CD8-positive, alpha-beta memory T cell (primary cell): ENCODE results near the gene MRGPRF. TPM values are rescaled to one million over a fixed set of nuclear protein-coding genes. Genes with fewer than 3 reads are reported as not detected.
A peak's percentile ranks its signal among the peaks of the same experiment; 100 is the strongest.
"Not testable (repeated sequence)": the region's sequence is repeated elsewhere in the genome, so short reads cannot be mapped to it uniquely, and the experiment has no call there.

Experiments used
- CTCF ChIA-PET: fragments of 350-600 bp; sonication (Branson Sonifier 250); formaldehyde crosslinking; loops from one replicate; lab custom pipeline; 2021; ENCODE audit warnings: antibody characterized with exemption; lab: Charles Lee
- POLR2A ChIA-PET: fragments of 350-600 bp; sonication (Branson Sonifier 250); formaldehyde crosslinking; loops from one replicate; lab custom pipeline; 2021; ENCODE audit warnings: antibody characterized with exemption; lab: Charles Lee
- DNase-seq, 5 donors: peaks; one replicate each; pipeline versions ENCODE4 v3.0.0 to v3.0.0-alpha.2; 2020 to 2022; ENCODE audit warnings: mixed read lengths in 1 of 5
- H3K27ac ChIP-seq: one replicate; pipeline ENCODE4 v1.7.0; 2013; ENCODE audit warnings: low read depth, mild to moderate bottlenecking, low read length, moderate library complexity
- H3K27me3 ChIP-seq: 2 replicates; pipeline ENCODE4 v1.7.0; 2013; ENCODE audit warnings: low read length, mild to moderate bottlenecking; ENCODE audit not compliant: insufficient read depth, poor library complexity, severe bottlenecking
- H3K36me3 ChIP-seq: 2 replicates; pipeline ENCODE4 v1.7.0; 2013; ENCODE audit warnings: mild to moderate bottlenecking, low read length, moderate library complexity; ENCODE audit not compliant: insufficient read depth
- H3K4me1 ChIP-seq: 2 replicates; pipeline ENCODE4 v1.7.0; 2013; ENCODE audit warnings: mild to moderate bottlenecking, low read length, moderate library complexity; ENCODE audit not compliant: insufficient read depth
- H3K4me3 ChIP-seq: 2 replicates; pipeline ENCODE4 v1.7.0; 2013; ENCODE audit warnings: mild to moderate bottlenecking, low read length
- H3K9me3 ChIP-seq: 2 replicates; pipeline ENCODE4 v1.7.0; 2013; ENCODE audit warnings: mild to moderate bottlenecking, low read length
- H3K27ac Mint-ChIP-seq, 8 donors: one replicate each; pipeline ENCODE4 v1.8.0; 2020 to 2021; ENCODE audit warnings: mixed read lengths in 8 of 8, mild to moderate bottlenecking in 6 of 8, inconsistent platforms in 3 of 8, moderate library complexity in 3 of 8
- H3K27me3 Mint-ChIP-seq, 2 donors: one replicate each; pipeline ENCODE4 v1.8.0; 2020 to 2021; ENCODE audit warnings: mixed read lengths in 2 of 2, mild to moderate bottlenecking in 1 of 2, moderate library complexity in 1 of 2
- H3K36me3 Mint-ChIP-seq, 3 donors: one replicate each; pipeline ENCODE4 v1.8.0; 2020 to 2021; ENCODE audit warnings: mixed read lengths in 3 of 3, inconsistent platforms in 1 of 3, mild to moderate bottlenecking in 1 of 3
- H3K4me1 Mint-ChIP-seq, 3 donors: one replicate each; pipeline ENCODE4 v1.8.0; 2020 to 2021; ENCODE audit warnings: mixed read lengths in 3 of 3, inconsistent platforms in 1 of 3, mild to moderate bottlenecking in 1 of 3
- H3K4me3 Mint-ChIP-seq, 7 donors: one replicate each; pipeline ENCODE4 v1.8.0; 2020 to 2021; ENCODE audit warnings: mixed read lengths in 7 of 7, mild to moderate bottlenecking in 6 of 7, moderate library complexity in 4 of 7, inconsistent platforms in 2 of 7
- H3K9me3 Mint-ChIP-seq, 5 donors: one replicate each; pipeline ENCODE4 v1.8.0; 2020 to 2022; ENCODE audit warnings: mixed read lengths in 5 of 5, mild to moderate bottlenecking in 3 of 5, moderate library complexity in 2 of 5, inconsistent platforms in 1 of 5
- polyA plus RNA-seq: library from polyadenylated mRNA; unstranded; fragments of 300-500 nt; fragmentation: Illumina TruSeq; gene quantifications from one replicate; pipeline ENCODE4 v1.2.3, GENCODE V29; 2021
- total RNA-seq, 2 experiments: library from RNA; stranded (reverse); gene quantifications; one replicate each; pipeline ENCODE4 v1.2.3, GENCODE V29; 2021

Gene MRGPRF
- total and polyA plus RNA-seq, 3 experiments from 2014 or later = not detected

- DNase-seq = peak in 1 of 5 donors; percentile 6
- Mint-ChIP-seq H3K4me3 (no peak overlapping the region), H3K36me3 (peaks cover 0 to 3% (median 0%) of the 10 kb centered on the region in 3 donors), H3K4me1 (no peaks in the 10 kb centered on the region), H3K9me3 (peaks cover 0 to 7% (median 2%) of the 10 kb centered on the region in 5 donors), H3K27me3 (peaks cover 0 to 15% of the 10 kb centered on the region in 2 donors), H3K27ac (no peak overlapping the region)
- Histone ChIP-seq H3K4me1 (no peaks in the 10 kb centered on the region), H3K9me3 (no peaks in the 10 kb centered on the region), H3K27me3 (no peaks in the 10 kb centered on the region), H3K36me3 (no peaks in the 10 kb centered on the region), H3K4me3 (no peak overlapping the region), H3K27ac (no peak overlapping the region)
- ChIA-PET CTCF (no interaction called here), POLR2A (no interaction called here)
Observed at GRCh38 chr11:68977781-68978625, 35.0 kb downstream of the MRGPRF start.

DNA sequence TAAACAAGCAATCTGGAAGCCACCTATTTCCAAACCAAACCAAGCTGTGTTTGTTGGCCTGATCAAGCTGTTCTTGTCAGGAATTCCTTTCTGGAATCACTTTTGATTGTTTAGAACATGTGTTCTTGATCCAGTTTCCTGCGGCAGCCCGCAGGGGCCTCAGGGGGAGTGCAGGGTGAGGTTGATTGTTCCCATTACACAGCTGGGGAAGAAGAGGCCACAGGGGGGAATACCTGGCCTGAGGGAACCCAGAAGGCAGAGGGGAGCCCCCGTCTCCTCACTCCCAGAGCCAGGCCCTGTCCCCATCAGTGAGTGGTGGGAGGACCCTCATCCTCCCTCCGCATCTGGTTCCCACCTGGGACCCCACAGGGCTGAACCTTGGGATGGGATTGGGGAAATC, 36.5 kb downstream of the MRGPRF start:
- Mint-ChIP-seq H3K4me3 (no peak overlapping the region), H3K27me3 (peaks cover 4 to 15% of the 10 kb centered on the region in 2 donors), H3K36me3 (peaks cover 0 to 3% (median 0%) of the 10 kb centered on the region in 3 donors), H3K4me1 (no peaks in the 10 kb centered on the region), H3K9me3 (no peaks in the 10 kb centered on the region), H3K27ac (no peak overlapping the region)
- no peak overlapping the region for H3K27ac ChIP-seq
- H3K36me3 ChIP-seq = no peaks in the 10 kb centered on the region
- no peaks in the 10 kb centered on the region for H3K4me1 ChIP-seq
- no peaks in the 10 kb centered on the region for H3K27me3 ChIP-seq
- no peak overlapping the region for H3K4me3 ChIP-seq
- DNase-seq = peak in 1 of 5 donors; percentile 9
- no peaks in the 10 kb centered on the region for H3K9me3 ChIP-seq
- POLR2A ChIA-PET = no interaction called here
- CTCF ChIA-PET = no interaction called here

DNA sequence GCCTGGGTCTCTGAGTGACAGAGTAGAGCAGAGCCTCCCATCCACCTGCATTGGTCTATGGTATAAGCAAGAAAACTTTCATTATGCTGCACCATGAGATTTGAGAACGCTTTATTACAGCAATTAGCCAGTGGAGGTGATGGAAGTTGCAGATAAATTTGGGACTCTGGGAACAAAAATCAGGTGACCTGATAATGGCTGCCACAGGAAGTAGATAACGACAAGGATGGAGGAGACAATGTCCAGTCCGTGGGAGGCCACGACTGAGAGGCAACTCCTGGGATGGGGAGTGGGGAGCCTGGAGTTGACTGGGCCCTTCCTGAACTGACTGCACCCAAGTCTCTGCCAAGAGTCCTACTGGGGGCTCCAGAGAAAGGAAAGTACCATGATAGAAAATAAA, 37.0 kb downstream of the MRGPRF start:
- no peak overlapping the region for H3K4me3 ChIP-seq
- POLR2A ChIA-PET = no interaction called here
- no peaks in the 10 kb centered on the region for H3K36me3 ChIP-seq
- H3K27me3 Mint-ChIP-seq = peaks cover 7 to 20% of the 10 kb centered on the region in 2 donors
- H3K4me1 ChIP-seq = no peaks in the 10 kb centered on the region
- no peaks in the 10 kb centered on the region for H3K27me3 ChIP-seq
- peaks cover 0 to 3% (median 0%) of the 10 kb centered on the region in 3 donors for H3K36me3 Mint-ChIP-seq
- H3K27ac Mint-ChIP-seq = no peak overlapping the region
- H3K9me3 ChIP-seq = no peaks in the 10 kb centered on the region
- no peak overlapping the region for H3K4me3 Mint-ChIP-seq
- no peaks in the 10 kb centered on the region for H3K9me3 Mint-ChIP-seq
- CTCF ChIA-PET = no interaction called here
- peak in 1 of 5 donors; percentile 14 for DNase-seq
- H3K4me1 Mint-ChIP-seq = no peaks in the 10 kb centered on the region
- H3K27ac ChIP-seq = no peak overlapping the region

DNA sequence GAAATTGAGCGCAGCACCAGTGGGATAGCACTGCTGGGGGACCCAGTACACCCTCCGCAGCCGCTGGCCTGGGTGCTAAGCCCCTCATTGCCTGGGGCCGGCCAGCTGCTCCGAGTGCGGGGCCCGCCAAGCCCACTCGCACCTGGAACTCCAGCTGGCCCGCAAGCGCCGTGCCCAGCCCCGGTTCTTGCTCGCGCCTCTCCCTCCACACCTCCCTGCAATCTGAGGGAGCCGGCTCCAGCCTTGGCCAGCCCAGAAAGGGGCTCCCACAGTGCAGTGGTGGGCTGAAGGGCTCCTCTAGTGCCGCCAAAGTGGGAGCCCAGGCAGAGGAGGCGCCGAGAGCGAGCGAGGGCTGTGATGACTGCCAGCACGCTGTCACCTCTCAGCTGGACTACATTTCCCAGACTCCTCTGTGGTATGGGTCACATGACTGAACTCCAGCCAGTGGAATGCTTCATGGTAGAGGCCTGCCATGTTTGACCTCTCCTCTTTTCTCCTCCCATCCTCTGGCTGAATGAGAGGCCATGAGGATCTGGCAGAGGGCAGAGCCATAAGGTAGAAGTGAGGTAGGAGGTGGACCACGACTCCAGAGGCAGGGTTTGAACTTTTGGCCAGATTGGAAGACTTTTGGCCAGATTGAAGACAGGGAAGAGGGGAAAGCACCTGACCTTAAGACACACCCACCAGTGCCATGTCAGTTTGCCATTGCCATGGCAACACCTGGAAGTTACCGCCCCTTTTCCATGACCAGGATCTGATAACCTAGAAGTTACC, 38.4 kb downstream of the MRGPRF start:
- ChIA-PET CTCF (interaction anchor here (1.1 kb wide), 1 partner anchor 36 kb away, joined by 3 read pairs; no protein-coding TSS in a partner anchor), POLR2A (no interaction called here)
- Mint-ChIP-seq H3K27me3 (peaks cover 7 to 16% of the 10 kb centered on the region in 2 donors), H3K36me3 (no peaks in the 10 kb centered on the region), H3K9me3 (no peaks in the 10 kb centered on the region), H3K4me3 (no peak overlapping the region), H3K4me1 (no peaks in the 10 kb centered on the region), H3K27ac (peak overlapping the region in 1 of 8 donors; percentile 60)
- DNase-seq = peak in 1 of 5 donors; percentile 26
- no peak overlapping the region for H3K4me3 ChIP-seq
- no peak overlapping the region for H3K27ac ChIP-seq
- no peaks in the 10 kb centered on the region for H3K9me3 ChIP-seq
- H3K27me3 ChIP-seq = no peaks in the 10 kb centered on the region
- no peaks in the 10 kb centered on the region for H3K4me1 ChIP-seq
- no peaks in the 10 kb centered on the region for H3K36me3 ChIP-seq

DNA sequence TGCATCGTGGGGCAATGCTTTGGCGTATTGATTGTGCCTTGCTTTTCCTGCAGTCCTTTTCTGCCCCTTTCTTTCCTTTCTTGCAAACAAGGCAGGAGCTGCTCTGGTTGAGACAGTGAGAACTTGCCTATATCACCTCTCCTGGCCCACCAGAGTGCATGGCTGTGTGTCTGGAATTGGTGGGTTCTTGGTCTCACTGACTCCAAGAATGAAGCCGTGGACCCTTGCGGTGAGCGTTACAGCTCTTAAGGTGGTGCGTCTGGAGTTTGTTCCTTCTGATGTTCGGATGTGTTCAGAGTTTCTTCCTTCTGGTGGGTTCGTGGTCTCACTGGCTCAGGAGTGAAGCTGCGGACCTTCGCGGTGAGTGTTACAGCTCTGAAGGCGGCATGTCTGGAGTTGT, 39.3 kb downstream of the MRGPRF start:
- H3K9me3 Mint-ChIP-seq, H3K27ac Mint-ChIP-seq, H3K4me1 ChIP-seq, H3K4me1 Mint-ChIP-seq, H3K4me3 Mint-ChIP-seq, H3K27ac ChIP-seq, H3K36me3 Mint-ChIP-seq, H3K9me3 ChIP-seq, POLR2A ChIA-PET, H3K36me3 ChIP-seq, H3K4me3 ChIP-seq, H3K27me3 ChIP-seq: not testable (repeated sequence)
- H3K27me3 Mint-ChIP-seq = peaks cover 10 to 11% of the 10 kb centered on the region in 2 donors
- DNase-seq = peak in 1 of 5 donors; percentile 4
- CTCF ChIA-PET = interaction anchor here (1.1 kb wide), 1 partner anchor 37 kb away, joined by 3 read pairs; no protein-coding TSS in a partner anchor

DNA sequence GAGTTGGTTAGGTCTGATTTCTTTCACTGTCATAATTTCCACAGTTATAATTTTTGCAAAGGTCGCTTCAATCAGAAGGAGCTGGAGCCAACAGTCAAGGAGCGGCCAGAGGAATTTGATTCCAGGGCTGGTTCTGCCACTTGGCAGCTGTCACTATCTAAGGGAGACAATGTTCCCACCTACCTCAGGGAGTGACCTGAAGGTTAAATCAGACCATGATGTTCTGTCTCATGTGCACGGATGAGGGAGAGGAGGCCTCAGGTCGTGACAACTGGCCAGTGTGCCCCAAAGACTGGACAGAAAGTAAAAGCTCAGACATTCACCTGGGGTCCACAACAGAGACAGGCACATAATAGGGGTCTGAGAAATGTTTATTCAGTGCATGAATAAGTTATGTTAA, 39.8 kb downstream of the MRGPRF start:
- Mint-ChIP-seq H3K27me3 (peaks cover 10 to 15% of the 10 kb centered on the region in 2 donors), H3K36me3 (no peaks in the 10 kb centered on the region), H3K4me1 (no peaks in the 10 kb centered on the region), H3K9me3 (no peaks in the 10 kb centered on the region), H3K27ac (no peak overlapping the region), H3K4me3 (no peak overlapping the region)
- POLR2A ChIA-PET = no interaction called here
- no peaks in the 10 kb centered on the region for H3K9me3 ChIP-seq
- no peak overlapping the region for H3K27ac ChIP-seq
- DNase-seq = peak in 1 of 5 donors; percentile 19
- CTCF ChIA-PET = interaction anchor here (1.1 kb wide), 1 partner anchor 38 kb away, joined by 3 read pairs; no protein-coding TSS in a partner anchor
- H3K4me1 ChIP-seq = no peaks in the 10 kb centered on the region
- no peak overlapping the region for H3K4me3 ChIP-seq
- H3K27me3 ChIP-seq = no peaks in the 10 kb centered on the region
- H3K36me3 ChIP-seq = no peaks in the 10 kb centered on the region

DNA sequence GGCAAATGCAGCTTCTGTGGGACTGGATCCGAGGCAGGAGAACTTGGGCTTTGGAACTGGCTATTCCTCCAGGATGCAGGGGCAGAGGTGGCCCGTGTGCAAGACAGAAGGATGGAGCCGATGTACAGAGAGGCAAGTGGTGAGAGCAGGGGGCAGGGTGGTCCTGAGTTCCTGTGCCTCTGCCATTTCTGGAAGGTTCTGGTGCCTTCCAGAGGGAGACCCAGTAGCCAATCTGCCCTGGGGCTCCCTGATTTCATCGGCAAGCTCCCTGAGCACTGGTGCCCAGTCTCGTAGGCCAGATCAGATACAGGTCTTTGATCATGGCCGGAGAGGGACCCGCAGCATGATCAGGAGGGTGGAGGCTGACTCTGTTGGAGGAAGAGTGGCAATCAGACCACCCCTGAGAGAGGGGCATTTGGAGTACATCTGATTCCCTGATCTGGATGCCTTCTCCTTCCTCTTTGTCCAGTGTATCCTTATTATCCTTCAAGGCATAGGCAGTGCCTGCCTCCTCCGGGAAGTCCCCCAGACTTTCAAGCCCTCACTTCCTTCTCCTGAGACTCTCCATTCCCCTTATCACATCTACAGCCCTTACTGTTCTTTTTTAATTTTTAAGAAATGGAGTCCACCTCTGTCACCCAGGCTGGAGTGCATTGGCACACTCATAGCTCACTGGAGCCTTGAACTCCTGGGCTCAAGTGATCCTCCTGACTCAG, 42.0 kb downstream of the MRGPRF start:
- ChIA-PET POLR2A (no interaction called here), CTCF (no interaction called here)
- Histone ChIP-seq H3K27ac (no peak overlapping the region), H3K4me3 (no peak overlapping the region), H3K36me3 (no peaks in the 10 kb centered on the region), H3K9me3 (no peaks in the 10 kb centered on the region), H3K27me3 (no peaks in the 10 kb centered on the region), H3K4me1 (peaks cover 3% of the 10 kb centered on the region)
- no peak overlapping the region for H3K27ac Mint-ChIP-seq
- peaks cover 0 to 4% (median 4%) of the 10 kb centered on the region in 3 donors for H3K4me1 Mint-ChIP-seq
- H3K4me3 Mint-ChIP-seq = no peak overlapping the region
- peak in 1 of 5 donors; percentile 8 for DNase-seq
- no peaks in the 10 kb centered on the region for H3K36me3 Mint-ChIP-seq
- no peaks in the 10 kb centered on the region for H3K9me3 Mint-ChIP-seq
- peaks cover 12 to 17% of the 10 kb centered on the region in 2 donors for H3K27me3 Mint-ChIP-seq
